GM21390 (cell line): ENCODE results near the gene PTMA.
"Not testable (repeated sequence)": the region's sequence is repeated elsewhere in the genome, so short reads cannot be mapped to it uniquely, and the experiment has no call there.

ENCODE experiments used
- ATAC-seq: cut with Tn5 transposase; IDR thresholded peaks from one replicate; pipeline ENCODE4 v1.9.1; 2021; ENCODE audit not compliant: unreplicated experiment

The PTMA gene

DNA sequence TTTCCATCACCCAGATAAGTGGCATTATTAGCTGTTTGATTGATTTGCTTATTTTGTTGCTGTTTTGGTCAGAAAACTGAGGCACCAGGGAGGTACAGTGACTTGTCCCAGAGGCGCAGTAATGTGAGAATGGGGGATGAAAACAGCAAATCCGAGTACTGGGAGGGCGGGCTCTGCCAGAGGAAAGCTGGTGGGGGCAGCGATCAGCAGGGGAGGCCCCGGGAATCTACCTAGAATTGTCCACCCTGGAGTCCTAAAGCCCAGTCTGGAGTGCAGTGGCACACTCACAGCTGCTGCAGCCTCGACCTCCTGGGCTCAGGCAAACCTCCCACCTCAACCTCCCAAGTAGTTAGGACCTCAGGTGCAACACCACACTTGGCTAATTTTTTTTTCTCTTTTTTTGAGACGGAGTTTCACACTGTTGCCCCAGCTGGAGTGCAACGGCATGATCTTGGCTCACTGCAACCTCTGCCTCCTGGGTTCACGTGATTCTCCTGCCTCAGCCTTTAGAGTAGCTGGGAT, 17.0 kb upstream of the PTMA start:
- no peak for ATAC-seq

DNA sequence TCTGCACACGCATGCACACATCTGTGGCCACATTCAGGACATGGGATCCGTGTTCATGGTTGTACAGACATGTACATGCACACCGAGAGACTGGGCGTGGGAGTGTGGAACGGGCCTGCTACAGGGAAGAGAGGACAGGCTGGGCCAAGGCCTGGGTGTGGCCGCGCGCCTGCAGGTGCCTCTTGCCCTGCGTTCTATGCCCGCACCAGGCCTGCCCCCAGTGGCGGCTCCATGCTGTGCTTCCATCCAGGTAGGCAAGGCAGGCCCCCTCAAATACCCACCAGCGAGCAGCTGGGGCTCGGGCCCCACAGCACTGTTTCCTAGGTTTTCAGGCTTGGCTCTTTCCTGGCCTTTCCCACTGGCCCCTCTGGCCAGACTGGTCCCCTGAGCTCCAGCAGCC, 15.5 kb upstream of the PTMA start:
- no peak for ATAC-seq

DNA sequence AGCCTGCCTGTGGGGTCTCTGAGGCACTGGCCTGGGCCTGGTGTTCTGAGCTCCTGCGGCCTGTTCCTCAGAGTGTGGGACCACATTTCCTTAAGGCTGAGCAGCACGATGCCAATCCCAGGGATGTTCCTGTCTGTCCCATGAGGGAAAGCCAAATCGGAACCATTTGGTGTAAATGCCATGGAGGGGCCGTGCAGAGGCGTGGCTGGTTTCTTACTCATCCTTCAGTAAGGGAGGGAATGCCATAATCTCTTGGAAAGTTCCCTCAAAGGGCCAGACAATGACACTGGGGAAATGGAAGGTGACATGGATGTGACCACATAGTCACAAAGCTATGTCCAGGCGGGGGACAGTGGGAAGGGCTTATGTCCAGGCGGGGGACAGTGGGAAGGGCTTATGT, 14.4 kb upstream of the PTMA start:
- no peak for ATAC-seq

DNA sequence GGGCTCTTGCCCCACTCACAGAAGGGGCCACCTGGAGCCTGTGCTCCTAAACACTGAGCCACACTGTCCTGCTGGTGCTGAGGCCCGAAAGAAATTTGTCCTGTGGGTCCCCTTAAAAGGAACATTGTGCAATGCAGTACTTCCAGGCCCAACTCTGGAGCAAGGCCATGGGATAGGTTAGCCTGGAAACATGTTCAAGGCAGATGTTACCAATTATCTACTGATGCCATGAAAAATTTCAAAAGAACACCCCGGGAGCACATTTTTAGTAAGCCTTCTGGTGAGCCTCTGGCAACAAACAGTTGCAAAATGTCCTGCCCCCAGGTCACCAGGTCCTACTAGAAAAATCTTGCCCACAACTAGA, 12.3 kb upstream of the PTMA start:
- no peak for ATAC-seq

DNA sequence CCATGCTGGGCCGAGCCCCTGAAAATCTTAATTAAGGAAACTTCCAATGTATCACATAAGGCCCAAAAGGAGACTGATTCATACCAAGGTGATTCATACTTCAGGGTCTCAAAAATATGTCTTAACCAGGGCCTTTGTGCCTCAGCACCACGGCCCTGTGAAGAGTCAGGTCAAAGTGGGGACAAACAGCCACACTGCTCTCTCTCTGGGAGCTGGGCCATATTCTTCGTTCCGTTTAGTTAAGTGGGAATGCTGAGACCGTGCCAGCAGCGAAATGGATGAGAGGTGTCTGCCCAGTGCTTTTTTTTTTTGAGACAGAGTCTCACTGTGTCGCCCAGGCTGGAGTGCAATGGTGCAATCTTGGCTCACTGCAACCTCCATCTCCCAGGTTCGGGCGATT, 9.3 kb upstream of the PTMA start:
- ATAC-seq = no peak

DNA sequence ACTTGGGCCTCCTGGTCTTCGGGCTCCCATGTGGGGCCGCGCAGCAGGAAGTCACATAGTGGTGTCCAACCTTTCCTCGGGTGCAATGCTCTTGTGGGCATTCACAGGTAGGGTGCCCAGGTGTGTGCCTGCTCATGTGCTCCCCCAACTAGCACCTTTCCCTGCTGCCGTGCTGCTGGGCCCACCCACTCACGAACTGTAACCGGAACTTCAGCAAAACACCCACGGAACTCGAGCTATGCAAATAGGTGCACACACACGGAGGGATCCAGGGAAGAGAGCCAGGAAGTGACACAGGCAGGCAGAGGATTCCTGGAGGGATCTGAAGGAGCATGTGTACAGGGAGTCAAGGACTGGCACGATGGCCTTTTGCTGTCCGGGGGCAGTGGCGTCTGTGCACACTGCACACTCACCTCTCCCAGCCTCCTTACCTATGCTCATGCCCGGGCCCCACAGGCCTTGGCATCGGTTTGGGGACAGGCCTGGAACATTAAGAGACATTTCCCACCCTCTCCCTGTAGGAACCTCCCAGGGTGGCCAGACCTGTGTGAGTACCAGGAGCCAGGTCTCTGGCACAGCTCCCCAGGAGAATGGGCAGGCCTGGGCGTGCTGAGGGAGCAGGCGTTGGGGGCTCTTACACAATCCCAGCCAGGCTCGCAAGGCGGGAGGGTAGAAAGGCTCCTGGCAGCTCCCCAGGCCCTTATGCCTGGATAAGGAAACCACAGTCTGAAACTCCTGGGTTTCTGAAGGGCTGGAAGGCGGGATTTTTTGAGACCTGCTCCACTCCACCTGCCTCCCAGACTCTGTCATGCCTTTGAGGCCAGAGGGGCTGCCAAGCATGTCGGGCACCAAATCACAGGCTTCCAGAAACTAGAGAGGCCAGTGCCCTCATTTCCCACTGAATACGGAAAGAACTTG, 6.6 kb upstream of the PTMA start:
- no peak for ATAC-seq

DNA sequence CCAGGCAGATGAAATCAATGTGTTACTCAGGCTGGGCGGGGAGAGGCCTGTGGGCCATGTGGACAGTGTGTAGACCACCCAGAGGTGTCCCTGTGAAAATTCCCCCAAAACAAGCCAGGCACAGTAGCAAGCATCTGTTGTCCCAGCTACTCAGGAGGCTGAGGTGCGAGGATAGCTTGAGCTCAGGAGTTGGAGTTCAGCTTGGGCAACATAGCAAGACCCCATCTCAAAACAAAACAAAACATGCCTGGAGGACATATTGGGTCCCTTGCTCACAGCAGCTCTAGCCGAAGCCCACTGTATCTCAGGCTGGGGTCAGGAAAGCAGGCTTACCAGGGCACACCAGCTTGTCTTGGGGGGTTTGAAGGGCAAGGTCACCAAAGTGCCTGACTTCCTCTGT, 4.3 kb upstream of the PTMA start:
- ATAC-seq = no peak

DNA sequence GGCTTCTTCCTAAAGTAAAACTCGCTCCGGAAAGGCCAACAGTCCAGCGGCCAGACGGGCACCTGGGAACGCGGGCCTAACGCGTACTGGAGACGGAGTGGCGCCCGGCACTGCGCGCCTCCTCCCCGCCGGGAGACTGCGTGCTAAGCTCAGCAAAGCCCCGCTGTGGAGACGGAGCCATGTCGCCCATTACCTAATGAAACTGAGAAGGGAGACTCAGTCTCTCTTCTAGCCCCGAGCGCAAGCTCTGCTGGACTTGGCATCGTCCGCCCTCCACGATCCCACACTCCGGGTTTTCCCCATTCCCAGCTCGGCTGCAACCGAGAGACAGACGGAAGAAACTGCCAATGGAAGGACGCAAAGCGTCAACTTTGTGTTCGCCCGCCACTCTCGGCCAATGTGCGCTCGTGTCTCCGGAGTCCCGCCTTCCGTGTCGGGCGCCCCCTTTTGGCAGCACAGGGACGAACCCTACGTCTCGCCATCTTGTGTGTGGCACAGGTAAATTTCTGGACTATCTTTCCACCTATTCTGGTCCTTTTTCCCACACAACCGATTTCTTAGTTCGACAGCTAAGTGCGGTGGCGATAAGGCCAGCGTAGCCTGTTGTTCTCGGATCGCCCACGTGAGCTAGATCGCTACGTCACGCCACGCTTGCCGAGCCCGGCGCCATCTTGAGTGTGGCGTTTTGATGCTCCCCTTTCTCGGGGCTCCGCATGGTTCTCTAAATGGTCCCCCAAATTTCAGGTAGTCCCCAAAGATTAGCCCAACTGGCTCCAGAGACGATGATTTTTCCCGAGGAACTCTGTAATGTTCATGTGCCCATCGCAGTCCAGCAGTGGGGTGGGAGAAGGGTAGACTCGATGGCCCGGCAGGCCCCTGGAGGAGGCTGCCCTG, 1.3 kb upstream of the PTMA start:
- ATAC-seq = peak; percentile 36

DNA sequence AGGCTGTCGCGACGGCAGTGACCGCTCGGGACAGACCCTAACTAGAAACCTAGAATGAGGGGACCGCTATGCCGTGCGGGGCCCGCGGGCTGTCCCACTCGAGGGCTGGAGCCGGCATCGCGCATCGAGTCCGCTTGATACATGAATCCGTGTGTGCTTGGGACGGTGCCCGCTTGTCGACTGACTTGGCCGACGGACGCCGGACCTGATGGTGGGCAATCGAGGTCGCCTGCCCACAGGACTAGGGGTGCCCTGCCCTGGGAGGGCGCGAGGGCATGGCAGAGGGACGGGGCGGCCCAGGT, 749 bp upstream of the PTMA start:
- ATAC-seq = no peak

DNA sequence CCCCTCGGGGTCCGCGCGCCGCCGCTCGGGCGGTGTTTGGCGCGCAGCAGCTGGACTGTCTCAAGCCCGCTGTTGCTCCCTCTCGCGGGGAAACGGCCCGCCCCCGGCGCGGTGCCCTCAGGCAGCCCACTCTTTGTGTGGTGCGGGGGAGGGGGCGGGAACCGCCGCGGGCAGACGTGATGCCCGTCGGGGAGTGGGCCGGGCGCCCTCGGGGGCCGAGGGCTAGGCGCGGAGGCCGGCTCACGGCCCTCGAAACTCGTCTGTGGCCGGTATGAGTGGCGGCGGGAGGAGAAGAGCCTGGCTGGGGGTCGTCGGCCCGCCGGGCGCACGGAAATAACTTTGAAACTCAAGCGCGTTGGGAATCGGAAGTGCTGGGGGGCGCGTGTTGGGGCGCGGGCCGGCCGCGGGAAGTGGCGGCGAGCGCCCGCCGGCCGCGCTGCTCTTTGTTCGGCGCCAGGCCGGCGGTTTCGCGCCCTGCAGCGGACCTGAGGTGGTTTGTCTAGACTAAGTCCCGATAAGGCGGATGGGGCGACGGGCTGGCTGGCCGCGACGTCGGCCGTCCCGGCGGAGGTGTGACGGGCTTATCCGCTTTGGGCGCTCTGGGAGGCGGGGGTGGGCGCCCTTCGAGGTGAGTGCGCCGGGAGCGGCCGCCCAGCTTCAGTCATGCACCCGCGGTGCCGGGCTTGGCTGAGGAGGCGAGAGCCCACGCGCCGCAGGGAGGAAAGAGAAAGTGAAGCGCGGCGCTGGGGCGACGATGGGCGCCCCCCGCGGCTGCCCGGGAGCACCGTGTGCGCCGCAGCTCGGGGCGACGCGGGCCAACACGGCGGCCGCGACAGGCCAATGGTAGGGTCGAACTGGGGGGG, 679 bp downstream of the PTMA start:
- no peak for ATAC-seq

DNA sequence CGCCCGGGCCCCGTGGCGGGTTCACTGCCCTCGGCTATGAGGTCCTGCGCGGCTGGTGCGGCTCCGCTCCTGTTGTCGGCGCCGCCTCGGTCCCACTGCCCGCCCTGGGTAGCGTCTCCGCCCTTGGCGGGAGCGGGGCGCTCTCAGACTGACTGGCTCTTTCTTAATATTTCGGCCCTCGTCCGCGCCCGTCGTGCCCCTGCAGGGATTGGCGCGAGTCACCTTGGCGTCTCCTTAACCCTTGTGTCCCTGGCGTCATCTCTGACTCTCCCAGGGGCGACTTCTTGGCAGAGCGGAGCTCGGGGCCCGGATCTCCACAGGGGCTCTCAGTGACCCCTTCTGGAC, 1.3 kb downstream of the PTMA start:
- ATAC-seq = no peak

DNA sequence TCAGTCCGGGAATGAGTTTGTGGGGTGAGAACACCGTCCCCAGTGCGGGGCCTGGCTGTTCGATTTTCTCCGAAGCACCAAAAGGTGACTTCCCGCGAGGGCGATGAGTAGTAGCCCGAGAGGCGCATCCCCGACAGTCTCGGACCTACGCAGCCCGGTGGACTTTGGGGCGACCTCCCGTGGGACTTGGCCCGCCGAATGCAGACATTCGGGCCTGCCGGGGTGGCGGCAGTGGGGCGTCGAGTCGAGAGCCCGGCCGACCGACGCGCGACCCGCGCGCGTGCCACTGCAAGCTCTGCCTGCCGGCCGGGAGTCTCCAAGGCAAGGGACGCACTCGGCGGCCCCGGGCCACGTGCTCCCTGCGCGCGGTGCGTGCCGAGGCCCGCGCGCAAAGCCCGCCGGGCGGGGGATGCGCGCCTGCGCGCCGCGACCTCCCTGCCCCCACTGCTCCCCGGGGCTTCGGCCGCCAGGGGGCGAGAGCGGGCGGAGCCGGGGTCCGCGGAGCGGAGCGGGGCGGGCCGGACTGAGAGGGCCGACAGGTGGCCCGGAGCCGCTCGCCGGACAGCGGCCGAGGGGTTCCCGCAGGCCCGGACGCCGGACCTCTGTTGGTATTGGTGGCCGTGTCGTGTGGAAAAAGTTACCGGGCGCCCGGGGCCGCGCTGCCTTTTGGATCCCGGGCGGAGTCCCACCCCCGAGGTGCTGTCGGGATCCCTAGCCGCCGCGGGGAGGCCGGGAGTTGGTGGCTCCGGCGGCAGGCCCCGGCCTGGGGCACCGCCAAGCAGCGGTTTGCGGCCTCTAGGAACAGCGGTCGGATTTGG, 1.9 kb downstream of the PTMA start:
- peak; percentile 19 for ATAC-seq

DNA sequence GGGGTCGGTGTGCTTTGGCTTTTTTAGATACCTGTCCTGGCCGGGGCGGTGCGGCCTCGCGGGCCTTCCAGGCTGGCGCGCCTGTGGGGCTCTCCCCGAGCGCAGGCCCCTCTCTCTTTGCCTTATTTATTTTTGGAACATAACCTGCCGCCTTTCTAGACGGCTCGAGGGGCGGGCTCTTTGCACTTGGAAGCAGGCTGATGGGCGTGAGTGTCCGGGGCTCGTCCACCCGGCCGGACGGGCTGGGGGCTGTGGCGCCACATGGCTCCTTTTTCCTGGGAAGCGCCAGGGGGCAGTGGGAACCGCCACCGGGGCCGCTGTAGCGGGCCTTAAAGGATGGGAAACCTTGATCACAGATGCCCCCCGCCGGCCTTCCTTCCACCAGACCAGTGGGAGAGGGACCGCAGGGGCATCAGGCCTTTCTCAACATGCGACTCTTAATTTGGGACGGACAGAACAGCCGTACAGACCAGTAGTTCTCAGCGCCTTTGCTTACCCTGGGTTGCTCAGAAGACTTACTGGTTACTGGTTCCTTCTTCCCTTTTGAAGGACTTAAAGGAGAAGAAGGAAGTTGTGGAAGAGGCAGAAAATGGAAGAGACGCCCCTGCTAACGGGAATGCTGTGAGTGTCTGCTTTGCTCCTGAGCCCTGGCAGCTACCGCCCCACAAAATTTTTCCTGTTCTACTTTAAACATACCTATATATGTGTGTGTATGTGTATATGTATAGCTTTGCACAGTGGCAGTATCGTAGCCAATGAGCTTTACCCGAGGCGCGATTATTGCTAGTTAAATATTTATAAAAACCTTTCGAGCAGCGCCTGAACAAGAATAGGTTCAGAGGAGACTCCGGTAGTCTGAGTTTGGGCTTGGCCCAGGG, 2.7 kb downstream of the PTMA start:
- no peak for ATAC-seq

DNA sequence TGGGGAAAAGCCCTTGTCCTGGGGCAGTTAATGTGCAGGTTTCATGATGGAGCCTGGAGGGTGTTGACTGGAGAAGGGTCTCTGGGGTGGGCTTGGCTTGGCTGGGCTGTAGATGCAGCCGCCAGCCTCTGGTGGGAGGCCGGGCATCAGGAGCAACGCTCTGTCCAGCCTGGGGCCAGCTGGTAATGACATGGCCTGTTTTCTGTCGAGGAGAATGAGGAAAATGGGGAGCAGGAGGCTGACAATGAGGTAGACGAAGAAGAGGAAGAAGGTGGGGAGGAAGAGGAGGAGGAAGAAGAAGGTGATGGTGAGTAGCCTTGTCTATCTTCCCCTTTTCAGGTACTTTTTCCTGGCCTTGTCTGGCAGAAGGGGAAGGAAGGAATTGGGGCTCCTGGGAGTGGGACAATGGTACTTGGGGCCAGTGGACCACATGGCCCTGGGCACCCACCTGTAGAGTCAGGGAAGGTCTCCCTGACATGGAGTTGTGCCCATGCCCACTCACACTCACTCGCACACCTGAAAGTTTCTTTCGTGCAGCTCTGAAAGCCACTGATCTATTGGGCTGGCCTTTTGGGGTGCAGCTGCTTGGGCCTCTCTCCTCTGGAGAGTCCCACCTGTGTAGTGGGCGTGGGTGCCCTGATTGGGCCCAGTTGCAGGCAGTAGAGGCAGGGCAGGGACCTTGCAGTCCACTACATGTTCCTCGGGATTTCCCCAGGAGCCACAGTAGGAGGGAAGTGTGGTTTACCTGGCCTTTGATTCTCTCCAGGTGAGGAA, 3.5 kb downstream of the PTMA start:
- no peak for ATAC-seq

DNA sequence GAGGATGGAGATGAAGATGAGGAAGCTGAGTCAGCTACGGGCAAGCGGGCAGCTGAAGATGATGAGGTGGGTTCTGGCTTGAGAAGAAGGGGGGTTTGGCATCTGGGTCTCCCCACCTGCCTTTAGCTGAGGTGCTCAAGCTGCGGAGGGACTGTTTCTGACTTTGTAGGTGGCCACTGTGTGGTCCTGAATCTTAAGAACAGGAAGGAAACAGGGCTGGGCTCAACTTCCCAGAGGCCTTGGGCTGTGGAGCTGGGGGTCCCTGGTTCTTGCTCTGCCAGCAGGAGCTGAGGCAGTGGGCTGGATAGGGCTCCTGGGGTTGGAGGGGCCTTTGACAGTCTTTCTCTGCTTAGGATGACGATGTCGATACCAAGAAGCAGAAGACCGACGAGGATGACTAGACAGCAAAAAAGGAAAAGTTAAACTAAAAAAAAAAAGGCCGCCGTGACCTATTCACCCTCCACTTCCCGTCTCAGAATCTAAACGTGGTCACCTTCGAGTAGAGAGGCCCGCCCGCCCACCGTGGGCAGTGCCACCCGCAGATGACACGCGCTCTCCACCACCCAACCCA, 4.2 kb downstream of the PTMA start:
- not testable (repeated sequence) for ATAC-seq

DNA sequence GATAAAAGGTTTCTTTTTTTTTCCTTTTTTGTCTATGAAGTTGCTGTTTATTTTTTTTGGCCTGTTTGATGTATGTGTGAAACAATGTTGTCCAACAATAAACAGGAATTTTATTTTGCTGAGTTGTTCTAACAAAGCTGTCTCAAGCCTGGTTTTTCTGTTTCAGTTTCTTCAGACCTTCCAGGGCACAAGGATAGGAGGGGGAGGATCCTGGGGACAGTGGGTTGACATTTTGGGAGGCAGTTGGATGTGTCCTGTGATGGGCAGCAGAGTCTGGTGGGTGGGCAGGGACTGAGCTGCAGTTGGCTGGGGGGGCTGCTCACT, 5.0 kb downstream of the PTMA start:
- ATAC-seq = not testable (repeated sequence)

DNA sequence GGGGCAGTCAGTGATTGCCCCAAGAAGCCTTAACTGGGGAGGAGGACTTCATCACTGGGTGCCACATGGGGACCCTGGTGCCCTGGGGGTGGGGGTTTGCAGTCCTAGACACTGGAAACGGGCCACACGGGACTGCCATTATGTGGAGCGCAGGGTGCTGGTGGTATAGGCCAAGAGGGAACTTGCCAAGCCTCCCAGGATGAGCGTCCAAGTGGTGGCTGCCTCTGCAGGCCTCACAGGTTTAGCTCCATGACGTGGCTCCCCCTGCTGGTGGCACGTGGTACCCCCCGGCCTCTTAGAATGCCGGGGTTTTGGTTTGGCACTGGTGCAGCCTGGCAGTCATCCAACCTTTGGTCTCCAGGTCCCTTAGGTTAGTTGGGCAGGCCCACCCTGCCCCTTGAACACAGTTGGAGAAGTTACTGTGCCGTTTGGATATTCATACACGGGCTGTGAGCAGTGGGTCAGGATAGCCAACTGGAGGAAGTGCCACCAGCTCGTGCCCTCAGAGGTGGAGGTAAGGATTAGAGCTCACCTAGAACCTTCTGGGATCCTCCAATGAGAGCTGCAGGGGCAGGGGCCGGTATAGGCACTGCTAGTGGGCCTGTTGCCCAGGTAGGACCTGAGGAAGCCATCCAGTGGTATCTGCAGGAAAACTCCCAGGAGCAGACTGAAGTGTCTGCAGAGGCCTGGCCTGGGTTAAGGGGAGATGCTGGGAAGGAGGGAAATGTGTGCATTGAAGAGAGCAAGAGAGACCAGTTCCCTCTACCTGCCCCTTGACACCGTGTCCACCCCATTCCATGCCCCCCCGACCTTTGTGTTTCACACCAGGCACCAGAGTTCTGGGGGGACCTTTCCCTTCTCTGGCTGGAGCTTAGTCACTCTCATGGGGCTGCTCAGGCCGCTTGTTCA, 5.7 kb downstream of the PTMA start:
- ATAC-seq = no peak
